Kidney tubule cell (primary cell): ENCODE data around the gene ANO3.
A peak's percentile ranks its signal among the peaks of the same experiment; 100 is the strongest.

Experiments
- DNase-seq: peaks from one replicate; pipeline ENCODE4 v3.0.0-alpha.2; 2018; ENCODE audit warnings: low spot score

ANO3 gene

DNA sequence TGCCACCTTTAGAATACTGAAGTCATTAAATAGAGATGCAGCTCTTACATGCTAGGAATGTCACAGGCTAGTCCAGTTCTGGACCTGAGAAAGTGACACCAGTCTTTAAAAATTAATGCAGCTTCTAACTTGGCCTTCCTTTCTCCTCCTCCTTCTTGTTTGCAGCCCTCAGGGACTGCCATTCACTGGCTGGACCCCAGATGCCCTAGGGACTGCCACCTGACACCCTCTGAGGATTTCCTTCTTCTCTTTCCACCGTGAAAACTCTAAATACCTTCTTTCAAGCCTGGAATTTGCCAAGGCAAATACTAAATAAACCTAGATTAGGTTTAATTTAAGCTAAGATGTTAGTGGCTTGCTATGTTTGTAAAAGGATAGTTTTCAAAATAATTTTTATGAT lies 161.7 kb downstream of the ANO3 start:
- no peak for DNase-seq

DNA sequence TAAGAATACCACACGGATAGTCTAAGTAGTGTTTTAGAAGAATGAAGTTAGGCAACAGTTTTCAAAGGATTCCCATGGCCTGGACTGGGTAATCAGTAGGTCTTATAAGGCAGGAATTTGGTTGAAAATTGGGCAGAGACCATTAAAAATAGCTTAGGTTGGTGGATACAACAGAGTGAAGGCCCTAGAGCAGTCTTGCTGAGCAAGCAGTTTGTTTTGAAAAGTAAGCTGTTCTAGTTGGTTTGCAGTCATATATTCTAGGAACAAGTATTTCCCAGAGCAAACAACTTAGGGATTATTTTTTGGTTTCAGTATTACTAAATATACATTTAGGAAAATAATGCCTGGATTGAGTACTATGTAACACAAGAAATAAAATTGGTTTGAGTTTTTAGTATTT lies 175.3 kb downstream of the ANO3 start:
- DNase-seq: no peak

DNA sequence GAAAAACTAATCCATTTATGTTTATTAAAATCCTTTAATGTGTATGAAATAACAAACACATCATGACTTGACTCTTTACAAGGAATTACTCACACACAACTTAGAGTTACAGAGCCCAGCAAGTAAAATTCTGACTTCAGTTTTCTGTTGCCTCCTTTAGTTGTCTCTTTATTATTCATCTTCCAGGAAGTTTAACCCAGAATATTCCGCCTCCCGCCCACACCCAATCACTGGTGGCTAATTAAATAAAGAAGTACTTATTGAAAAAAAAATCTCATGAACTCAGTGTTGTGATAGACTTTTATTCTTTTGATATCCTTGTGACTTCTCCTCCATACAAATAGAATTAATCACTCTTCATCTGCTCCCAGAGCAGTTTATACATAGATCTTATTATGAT lies 178.2 kb downstream of the ANO3 start:
- no peak for DNase-seq

DNA sequence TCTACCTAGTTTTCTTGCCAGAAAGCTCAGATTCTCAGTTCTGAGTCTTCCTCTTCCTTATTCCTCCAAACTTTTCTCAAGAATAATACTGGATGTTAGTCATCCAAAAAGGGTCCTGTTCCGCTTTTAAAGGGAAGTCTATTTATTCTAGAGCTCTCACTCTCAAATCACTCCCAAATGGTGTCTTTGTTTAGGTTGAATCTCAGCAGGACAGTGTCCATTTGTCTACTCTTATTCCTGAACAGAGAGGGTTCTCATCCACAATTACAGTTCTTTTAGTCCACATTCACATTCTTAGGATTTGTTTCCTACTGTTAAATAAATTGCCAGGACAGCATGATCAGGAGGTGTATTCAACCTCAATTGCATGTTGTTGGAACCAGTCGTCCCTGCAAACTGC lies 178.8 kb downstream of the ANO3 start:
- DNase-seq: no peak

DNA sequence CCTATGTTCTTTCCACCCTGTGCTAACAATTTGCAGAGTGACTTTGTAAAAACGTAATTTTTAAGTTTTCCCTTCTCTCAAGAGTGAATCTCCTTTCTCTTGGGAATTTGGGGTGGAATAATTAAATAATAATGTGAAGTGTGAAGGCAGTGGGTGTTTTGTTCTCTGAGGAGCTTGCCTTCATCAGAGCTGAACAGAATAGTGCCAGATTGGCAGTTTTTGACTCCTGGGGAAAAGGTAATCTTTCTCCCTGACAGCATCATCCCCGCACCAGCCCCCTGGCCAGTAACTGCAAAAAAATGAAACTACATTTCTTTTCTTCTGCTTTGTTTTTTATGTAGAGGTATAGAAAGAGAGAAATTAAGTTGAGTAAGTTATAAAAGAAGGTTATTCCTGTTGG lies 180.3 kb downstream of the ANO3 start:
- no peak for DNase-seq

DNA sequence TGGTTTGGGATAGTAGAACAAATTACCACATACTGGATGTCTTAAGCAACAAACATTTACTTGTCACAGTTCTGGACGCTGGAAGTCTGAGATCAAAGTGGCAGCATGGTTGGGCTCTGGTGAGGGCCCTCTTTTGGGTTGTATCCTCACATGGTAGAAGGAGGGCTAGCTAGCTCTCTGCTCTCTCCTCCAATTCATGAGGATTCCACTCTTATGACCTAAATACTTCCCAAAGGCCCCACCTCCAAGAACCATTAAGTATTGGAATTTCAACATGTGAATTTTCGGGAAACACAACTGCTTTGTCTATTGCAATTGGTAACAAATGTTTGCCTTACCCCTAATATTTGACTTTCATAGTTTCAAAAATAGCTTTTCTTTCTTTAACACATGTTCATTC lies 187.5 kb downstream of the ANO3 start:
- no peak for DNase-seq

DNA sequence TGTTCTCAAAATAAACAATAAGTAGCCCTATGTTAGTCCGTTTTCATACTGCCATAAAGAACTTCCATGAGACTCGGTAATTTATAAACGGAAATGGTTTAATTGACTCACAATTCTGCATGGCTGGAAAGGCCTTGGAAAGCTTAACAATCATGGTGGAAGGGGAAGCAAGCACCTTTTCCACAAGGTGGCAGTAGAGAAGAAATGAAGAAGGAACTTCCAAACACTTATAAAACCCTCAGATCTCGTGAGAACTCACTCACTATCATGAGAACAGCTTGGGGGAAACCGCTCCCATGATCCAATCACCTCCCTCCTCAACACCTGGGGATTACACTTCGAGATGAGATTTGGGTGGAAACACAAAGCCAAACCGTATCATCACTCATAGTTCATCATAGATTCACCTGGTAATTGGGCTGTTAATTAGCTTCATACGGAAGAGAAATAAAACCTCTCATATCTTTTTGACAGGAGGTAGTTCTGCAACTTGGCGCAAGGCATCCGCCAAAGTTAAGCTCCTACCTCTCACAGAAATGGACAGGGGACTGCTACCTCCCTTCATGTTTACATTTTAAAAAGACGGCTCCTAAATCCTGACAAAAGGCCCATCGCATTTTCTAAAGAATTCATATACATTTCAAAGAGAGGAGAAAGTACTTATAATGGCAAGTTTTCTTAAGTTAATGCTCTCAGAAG lies 191.1 kb downstream of the ANO3 start:
- peak; percentile 27 for DNase-seq

DNA sequence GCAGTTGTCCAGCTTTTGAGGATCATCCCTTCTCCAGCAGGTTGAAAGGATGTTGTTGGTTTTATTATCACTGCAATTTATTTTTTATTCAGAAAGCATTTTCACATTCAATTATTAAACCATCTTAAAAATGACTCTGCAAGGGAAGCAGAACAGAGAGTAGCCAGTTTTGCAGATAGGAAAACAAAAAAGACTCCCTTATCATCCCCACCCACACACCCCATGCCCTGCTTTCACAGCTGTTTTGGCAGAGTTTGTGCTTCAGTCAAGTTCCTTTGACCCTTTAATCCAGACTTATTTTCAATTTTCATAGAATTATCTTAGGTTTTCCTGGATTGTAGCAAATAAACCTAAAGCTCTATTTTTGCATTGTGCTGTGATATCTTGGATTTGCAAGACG lies 195.8 kb downstream of the ANO3 start:
- DNase-seq: no peak

DNA sequence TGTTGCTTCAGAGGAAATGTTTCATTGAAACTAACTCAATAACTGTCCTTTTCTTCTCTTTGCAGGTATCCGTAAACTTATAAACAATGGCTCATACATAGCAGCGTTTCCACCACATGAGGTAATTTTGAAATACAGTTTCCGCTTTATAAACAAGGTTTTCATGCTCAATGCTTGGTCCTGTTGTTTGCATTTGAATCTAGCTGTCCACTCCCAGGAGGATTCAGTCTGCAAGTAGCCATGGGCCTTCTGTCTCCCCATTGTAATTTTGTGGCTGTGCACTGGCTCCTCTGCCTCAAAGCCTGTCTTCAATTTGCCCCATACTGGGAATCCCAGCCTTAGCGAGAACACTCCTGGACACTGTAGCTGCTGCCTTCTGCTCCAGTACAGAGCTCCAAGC lies 205.4 kb downstream of the ANO3 start:
- no peak for DNase-seq

DNA sequence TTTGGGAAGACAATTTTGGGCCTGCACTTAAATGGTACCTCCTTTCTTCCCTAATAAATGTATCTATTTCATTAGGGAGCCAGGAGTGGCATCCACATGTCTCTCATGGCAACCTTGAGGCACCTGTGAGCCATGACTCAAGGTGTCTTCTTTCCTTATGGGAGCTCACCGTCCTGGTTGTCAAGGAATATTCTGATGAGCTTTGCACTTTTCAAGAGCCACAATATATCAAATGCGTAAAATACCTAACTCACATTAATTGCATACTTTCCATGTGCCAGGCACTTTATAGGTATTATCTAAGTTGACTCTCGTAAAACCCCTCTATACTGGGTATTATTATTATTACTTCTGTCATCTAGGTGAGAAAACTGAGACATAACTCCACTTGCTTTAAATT lies 207.6 kb downstream of the ANO3 start:
- no peak for DNase-seq

DNA sequence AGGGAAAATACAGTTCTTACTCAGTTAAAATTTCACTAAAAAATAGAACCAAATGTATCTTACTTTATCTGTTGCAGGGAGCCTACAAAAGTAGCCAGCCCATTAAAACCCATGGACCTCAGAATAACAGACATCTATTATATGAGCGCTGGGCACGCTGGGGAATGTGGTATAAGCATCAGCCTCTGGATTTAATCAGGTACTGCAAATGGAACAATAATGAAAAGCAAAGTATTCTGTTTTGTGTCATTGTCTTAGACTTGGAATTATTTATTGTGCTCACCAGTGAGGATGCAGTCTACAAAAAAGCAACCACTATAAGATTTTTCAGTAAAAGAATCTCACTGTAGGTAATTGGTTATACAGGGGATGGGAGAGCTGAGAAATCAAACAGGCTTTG lies 209.9 kb downstream of the ANO3 start:
- DNase-seq: no peak

DNA sequence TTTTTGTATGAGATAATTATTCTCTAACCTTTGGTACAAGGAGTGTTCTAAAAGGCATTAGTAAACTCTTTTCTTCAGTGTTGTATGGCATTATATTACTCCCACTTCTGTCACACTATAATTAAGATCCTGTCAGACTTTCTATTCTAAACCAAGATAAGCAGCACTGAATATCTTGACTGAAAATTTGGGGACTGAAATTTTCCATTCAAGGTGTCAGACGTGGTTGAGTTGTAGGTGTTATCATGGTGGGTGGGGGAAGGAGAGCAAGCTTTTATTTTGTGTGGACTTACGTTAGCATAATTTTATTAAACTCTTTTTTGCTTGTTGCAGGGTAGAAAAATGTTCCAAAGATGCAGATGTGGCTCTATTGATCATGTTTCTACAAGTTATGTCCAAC lies 217.2 kb downstream of the ANO3 start:
- DNase-seq: no peak

DNA sequence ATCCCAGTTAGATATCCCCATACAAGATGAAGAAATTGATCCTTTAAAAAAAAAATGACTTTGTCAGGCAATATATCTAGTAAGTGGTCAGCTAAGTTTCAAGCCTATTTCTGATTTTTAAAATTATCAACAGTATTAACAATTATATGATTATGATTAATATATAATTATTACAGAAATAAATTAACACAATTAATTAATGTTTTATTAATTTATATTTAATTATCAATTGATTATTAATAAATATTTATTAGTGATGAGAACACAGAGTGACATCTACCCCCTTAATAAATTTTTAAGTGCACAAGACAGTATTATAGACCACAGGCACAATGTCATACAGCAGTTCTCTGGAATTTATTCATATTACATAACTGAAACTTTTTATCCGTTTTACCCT lies 218.1 kb downstream of the ANO3 start:
- DNase-seq: no peak

DNA sequence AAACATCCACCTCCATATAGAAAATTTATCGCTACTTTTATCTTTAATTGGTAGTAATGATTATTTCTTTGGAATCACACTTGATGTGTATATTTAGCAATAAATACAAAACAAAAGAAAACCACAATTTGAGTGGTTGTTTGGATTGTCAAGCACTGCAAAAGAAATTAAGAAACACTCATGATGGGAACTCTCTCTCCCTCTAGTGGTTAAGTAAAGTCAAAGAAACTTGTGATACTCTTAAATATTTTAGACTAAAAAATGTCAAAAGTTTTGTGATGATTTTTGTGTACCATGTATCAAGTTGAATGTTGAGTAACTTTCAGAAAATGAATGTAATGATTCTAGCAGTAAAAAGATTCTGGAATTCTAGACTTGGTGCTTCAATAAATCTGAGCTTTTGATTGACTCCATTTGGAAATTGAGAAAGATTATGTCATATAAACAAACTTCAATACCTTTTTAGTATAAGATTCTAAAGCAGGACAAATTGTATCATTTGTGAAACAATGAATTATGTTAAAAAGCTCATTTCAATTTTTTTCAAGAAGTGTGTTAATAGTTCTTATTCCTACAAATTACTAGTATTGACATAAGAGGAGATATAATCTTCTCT lies 219.4 kb downstream of the ANO3 start:
- DNase-seq: no peak

DNA sequence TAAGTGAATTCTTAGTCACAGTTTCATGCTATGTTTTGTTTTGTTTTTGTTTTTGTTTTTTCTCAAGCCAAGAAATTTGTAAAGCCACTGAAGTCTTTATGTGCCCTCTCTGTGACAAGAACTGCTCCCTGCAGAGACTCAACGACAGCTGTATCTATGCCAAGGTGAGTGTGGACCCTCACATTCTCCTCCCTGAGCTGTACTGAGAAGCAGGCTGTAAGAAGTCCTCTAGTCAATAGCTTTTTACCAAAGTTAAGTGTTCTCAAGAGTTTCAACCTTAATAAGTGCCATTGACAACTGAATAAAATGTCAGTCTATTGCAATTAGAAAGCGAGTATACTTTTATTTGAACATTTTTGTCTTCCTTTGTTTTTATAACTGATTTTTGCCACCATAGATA lies 221.3 kb downstream of the ANO3 start:
- no peak for DNase-seq

DNA sequence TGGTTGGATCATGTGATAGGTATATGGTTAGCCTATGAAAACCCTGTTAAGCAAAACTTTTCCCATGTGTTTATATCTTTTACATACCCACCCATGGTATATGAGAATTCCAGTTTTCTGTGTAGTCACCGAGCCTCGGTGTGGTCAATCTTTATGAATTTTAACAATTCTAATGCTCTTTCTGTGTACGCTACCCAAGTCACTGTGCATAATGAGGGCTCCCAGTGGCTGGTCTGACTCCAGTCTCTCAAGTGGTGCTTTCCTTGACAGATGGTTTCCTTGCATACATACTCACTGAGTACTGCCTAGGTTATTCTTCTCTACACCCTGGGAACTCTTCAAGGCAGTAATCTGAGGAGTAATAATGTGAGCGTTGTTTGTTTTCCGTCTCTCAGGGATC lies 222.5 kb downstream of the ANO3 start:
- DNase-seq: no peak

DNA sequence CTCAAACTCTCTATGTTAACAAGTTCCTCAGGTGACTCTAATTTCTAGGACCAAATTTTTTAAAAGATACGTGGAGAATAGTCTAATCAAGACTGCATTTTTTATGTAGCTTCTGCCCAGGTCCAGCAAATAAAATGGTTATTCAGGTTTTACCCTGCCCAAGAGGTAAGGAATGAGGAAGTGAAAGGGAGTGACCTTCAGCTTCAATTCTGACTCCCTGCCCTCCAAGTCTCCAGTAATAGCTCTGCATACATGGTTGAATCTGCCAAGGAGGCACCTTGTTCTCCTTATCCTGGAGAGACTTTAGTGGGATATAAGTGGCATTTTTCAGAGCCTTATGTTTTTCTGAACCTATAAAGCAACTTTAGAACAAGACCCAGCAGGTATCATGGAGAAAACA lies 224.7 kb downstream of the ANO3 start:
- DNase-seq: peak; percentile 41

DNA sequence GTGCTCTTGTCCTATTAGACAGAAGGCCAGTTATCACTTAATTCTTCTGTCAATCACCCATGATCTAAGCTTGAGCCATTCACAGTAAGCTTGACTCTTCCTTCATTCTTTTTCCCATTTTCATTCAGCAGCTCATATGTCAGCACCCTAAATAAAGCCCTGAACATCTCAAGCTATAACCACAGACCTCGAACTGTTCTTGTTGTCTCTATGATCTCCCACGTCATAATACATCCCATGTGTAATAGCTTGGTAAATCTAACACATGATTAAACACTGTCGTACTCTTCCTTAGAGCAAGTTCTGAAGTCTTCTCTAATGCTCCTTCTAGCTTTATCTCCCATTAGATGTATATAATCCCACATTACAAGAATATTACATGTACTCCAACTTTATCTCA lies 225.7 kb downstream of the ANO3 start:
- DNase-seq: no peak

DNA sequence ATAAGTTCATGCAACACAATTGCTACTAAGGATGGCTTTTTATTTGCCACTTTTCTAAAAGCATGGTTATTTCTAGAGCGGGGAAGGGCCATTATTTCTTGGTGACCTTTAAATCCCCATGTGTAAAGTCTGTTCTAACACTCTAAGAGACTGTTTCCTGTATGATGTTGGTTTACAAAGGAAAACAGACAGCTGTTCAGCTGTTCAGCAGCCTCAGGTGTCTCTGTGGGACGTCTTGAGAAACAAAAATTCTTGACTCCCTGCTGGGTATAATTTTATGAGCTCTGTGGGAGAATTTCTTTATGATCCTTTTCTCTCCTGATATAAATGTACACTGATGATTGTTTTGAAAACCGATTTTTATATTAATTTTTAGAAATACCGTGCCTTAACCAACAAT lies 226.3 kb downstream of the ANO3 start:
- no peak for DNase-seq

DNA sequence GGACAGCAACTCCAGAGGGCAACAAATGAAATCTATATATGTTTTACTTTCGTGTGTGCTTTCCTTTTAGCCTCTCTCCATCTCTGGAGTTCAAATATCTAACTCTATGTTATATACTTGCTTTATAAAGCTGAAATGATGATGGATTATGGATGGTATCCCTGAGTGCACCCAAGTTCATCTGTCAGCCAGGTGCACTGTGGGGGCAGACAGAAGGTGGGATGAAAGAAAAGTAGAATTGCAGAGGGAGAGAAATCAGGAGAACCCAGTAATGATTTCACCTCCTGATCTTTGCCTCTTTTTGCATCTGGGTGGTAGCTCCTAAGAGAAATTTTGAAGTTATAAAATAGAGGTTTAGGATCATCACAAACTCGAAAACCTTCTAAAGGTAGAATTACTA lies 237.7 kb downstream of the ANO3 start:
- DNase-seq: no peak

DNA sequence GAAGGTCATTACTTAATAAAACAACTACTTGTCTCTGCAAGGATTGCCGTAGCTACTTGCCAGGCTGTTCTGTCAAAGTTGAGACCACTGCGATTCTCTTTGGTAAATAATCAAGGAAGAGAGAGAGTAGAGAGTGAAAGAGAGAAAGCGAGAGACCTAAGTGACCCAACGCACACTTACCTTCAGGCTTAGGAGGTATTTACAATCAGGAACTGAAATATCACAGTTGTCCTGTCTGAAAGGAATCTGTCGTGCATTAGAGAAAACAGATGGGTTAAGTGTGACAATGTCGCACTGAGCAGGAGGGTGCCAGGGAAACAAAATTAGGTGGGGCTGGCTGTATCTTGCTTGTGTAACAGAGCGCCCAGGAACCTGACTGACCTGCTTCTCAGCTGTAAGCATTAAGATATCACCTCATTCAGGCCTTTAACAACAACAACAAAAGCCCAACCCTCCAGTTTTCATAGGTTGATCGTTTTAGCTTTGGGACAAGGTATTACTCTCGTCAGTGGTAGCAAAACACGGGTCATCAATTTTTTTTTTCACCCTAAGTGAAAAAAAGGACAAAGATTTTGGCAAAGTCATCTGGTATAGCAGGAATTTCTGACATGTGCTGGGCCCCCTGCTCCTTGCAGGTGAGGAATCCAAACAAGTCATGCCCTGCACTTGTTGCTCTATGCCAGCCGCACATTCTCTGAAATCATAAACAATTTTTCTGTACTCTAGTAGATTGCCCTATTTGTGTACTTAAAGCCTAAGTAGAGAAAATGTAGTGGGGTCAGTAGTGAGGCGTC lies 240.1 kb downstream of the ANO3 start, which contains the start of gene MUC15:
Gene MUC15, minus strand, starts transcription at position 403 of the 794 bp plus-strand sequence. CDS start 5,169 bp downstream, outside the sequence.
- no peak for DNase-seq

DNA sequence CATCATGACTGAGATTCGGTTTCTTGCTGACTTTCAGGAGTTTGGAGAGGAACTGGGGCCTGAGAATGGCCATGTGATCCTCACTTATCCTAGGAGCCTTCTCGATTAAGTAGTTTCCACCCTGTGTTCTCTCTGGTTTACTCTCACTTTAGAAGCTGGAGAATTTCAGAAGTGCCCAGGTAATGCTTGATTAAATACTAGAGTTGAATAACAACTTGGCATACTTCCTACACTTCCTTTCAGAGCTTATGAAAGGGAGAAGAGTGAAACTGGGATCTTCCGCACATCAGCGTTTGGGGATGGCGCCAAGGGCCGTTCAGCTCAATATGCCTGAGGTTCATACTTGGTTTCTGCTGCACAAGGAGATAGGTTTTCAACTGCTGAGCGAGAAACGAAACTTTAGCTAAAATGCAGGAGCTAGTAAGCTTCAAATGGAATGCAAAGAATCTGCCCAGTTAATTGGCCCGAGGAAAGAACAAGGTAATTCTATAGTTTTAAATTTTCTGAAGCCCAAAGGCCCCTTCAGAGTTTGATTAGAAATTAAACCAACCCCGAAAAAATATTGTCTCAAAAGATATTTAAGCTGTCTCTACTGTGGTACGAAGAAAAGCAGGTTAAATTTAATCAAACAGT lies 241.0 kb downstream of the ANO3 start:
- DNase-seq: peak; percentile 38

DNA sequence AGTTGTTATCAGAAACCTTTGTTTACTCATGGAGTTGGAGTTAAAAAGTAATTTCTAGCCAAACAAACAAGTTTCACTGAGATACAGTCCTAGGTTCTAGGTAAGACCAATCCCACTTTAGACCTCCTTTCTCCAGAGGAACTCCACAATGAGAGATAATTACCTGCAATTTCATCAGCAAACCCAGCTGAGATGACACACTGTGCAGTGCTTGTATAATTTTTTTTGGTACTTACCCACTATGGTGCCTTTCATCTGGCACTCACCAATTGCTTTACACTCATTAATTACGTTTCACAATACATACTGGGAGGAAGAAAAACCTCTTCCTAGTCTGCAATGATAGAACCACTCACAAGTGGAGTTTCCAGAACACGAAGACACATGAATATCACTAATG lies 242.0 kb downstream of the ANO3 start:
- no peak for DNase-seq
